ENCODE results near the gene CFAP97D1.

The CFAP97D1 gene

GRCh38 chr17:43745541-43745940 is 34.7 kb upstream of the CFAP97D1 start:
- H3K36me3 ChIP-seq (ENCODE audit: insufficient read depth, low read length), result no peaks in the 10 kb centered on the region
- H3K79me2 ChIP-seq (ENCODE audit: insufficient read depth, low read length), result no peaks in the 10 kb centered on the region
- no peak overlapping the region for H3K27ac ChIP-seq (ENCODE audit: low read length)
- H3K9ac ChIP-seq (ENCODE audit: low read depth, low read length), result no peak overlapping the region
- DNase-seq (no peak), ATAC-seq (ENCODE audit: insufficient read depth, low read depth) (no peak)
- H3K4me1 ChIP-seq (ENCODE audit: insufficient read depth, low read length), result no peaks in the 10 kb centered on the region
- TF ChIP-seq CTCF (IDR thresholded peaks at IDR 0.05; ENCODE audit: borderline replicate concordance, extremely low read depth, low read length, poor library complexity, severe bottlenecking) (no peak), EZH2 (IDR thresholded peaks at IDR 0.05; ENCODE audit: borderline replicate concordance, low read depth, low read length, severe bottlenecking) (no peak)
- H3K9me3 ChIP-seq (ENCODE audit: insufficient read depth, low read length, severe bottlenecking), result no peaks in the 10 kb centered on the region
- no peak overlapping the region for H3K4me2 ChIP-seq (ENCODE audit: insufficient read depth, low read length)
- peaks cover 21% of the 10 kb centered on the region for H3K27me3 ChIP-seq (ENCODE audit: insufficient read depth, low read length, poor library complexity)
- H3K4me3 ChIP-seq (ENCODE audit: low read depth in 1 of 2, low read length in 2 of 2), result no peak overlapping the region
- H4K20me1 ChIP-seq (ENCODE audit: insufficient read depth, low read length), result no peaks in the 10 kb centered on the region
- no peak overlapping the region for H2AFZ ChIP-seq (ENCODE audit: low read depth, low read length)

DNA sequence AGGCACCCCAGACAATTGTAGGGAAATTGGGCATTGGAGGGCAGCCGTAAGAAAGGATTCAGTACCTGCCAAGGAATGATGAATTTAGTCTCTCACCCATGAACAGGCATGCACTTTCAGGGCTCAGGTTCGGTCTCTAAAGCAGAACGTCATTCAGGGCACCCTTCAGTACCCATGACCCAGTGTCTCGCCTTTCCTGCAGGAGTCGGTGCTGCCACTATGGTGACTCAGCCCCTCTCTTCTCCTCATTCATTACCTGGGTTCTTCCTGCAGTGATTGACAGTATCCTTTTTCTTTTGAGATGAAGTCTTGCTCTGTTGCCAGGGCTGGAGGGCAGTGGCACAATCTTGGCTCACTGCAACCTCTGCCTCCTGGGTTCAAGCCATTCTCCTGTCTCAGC is 30.1 kb upstream of the CFAP97D1 start:
- no peak overlapping the region for H3K27ac ChIP-seq (ENCODE audit: low read length)
- H3K4me2 ChIP-seq (ENCODE audit: insufficient read depth, low read length), result no peak overlapping the region
- H3K4me1 ChIP-seq (ENCODE audit: insufficient read depth, low read length), result no peaks in the 10 kb centered on the region
- no peaks in the 10 kb centered on the region for H3K79me2 ChIP-seq (ENCODE audit: insufficient read depth, low read length)
- no peak overlapping the region for H3K4me3 ChIP-seq (ENCODE audit: low read depth in 1 of 2, low read length in 2 of 2)
- peaks cover 16% of the 10 kb centered on the region for H3K27me3 ChIP-seq (ENCODE audit: insufficient read depth, low read length, poor library complexity)
- no peak for DNase-seq
- no peaks in the 10 kb centered on the region for H4K20me1 ChIP-seq (ENCODE audit: insufficient read depth, low read length)
- no peaks in the 10 kb centered on the region for H3K36me3 ChIP-seq (ENCODE audit: insufficient read depth, low read length)
- TF ChIP-seq CTCF (IDR thresholded peaks at IDR 0.05; ENCODE audit: borderline replicate concordance, extremely low read depth, low read length, poor library complexity, severe bottlenecking) (no peak), EZH2 (IDR thresholded peaks at IDR 0.05; ENCODE audit: borderline replicate concordance, low read depth, low read length, severe bottlenecking) (no peak)
- no peak overlapping the region for H3K9ac ChIP-seq (ENCODE audit: low read depth, low read length)
- no peak for ATAC-seq (ENCODE audit: insufficient read depth, low read depth)
- no peak overlapping the region for H2AFZ ChIP-seq (ENCODE audit: low read depth, low read length)
- H3K9me3 ChIP-seq (ENCODE audit: insufficient read depth, low read length, severe bottlenecking), result no peaks in the 10 kb centered on the region

GRCh38 chr17:43753493-43754129 is 26.6 kb upstream of the CFAP97D1 start:
- H3K9me3 ChIP-seq (ENCODE audit: insufficient read depth, low read length, severe bottlenecking), result no peaks in the 10 kb centered on the region
- no peak overlapping the region for H2AFZ ChIP-seq (ENCODE audit: low read depth, low read length)
- H3K4me1 ChIP-seq (ENCODE audit: insufficient read depth, low read length), result no peaks in the 10 kb centered on the region
- no peak overlapping the region for H3K4me2 ChIP-seq (ENCODE audit: insufficient read depth, low read length)
- peaks cover 10% of the 10 kb centered on the region for H3K27me3 ChIP-seq (ENCODE audit: insufficient read depth, low read length, poor library complexity)
- no peak for ATAC-seq (ENCODE audit: insufficient read depth, low read depth)
- no peak overlapping the region for H3K9ac ChIP-seq (ENCODE audit: low read depth, low read length)
- H3K79me2 ChIP-seq (ENCODE audit: insufficient read depth, low read length), result no peaks in the 10 kb centered on the region
- H3K27ac ChIP-seq (ENCODE audit: low read length), result no peak overlapping the region
- no peak for TF ChIP-seq CTCF (IDR thresholded peaks at IDR 0.05; ENCODE audit: borderline replicate concordance, extremely low read depth, low read length, poor library complexity, severe bottlenecking)
- TF ChIP-seq EZH2 (IDR thresholded peaks at IDR 0.05; ENCODE audit: borderline replicate concordance, low read depth, low read length, severe bottlenecking), result no peak
- H3K4me3 ChIP-seq (ENCODE audit: low read depth in 1 of 2, low read length in 2 of 2), result no peak overlapping the region
- no peaks in the 10 kb centered on the region for H4K20me1 ChIP-seq (ENCODE audit: insufficient read depth, low read length)
- no peaks in the 10 kb centered on the region for H3K36me3 ChIP-seq (ENCODE audit: insufficient read depth, low read length)
- no peak for DNase-seq

All from DND-41 (cell line).